GM21423 (cell line): ENCODE data around the gene EEFSEC.

Source experiments
- ATAC-seq: cut with Tn5 transposase; IDR thresholded peaks from one replicate; pipeline ENCODE4 v1.9.1; 2021; ENCODE audit warnings: mild to moderate bottlenecking, moderate library complexity; ENCODE audit not compliant: unreplicated experiment

The EEFSEC gene

GRCh38 chr3:128408012-128408692, 254.9 kb downstream of the EEFSEC start:
- no peak for ATAC-seq

GRCh38 chr3:128408693-128409623, 255.7 kb downstream of the EEFSEC start:
- ATAC-seq = no peak

- no peak for ATAC-seq
These were observed 256.6 kb downstream of the EEFSEC start for GRCh38 chr3:128409624-128410581.

GRCh38 chr3:128410669-128411573, 257.6 kb downstream of the EEFSEC start:
- no peak for ATAC-seq

- no peak for ATAC-seq
These were observed 258.3 kb downstream of the EEFSEC start for GRCh38 chr3:128411574-128412064.

GRCh38 chr3:128412180-128413002, 259.1 kb downstream of the EEFSEC start:
- ATAC-seq = no peak

GRCh38 chr3:128413003-128413370, 259.7 kb downstream of the EEFSEC start:
- no peak for ATAC-seq

- no peak for ATAC-seq
These were observed 260.3 kb downstream of the EEFSEC start for GRCh38 chr3:128413413-128414205.

GRCh38 chr3:128415200-128415772, 262.0 kb downstream of the EEFSEC start:
- ATAC-seq = no peak

GRCh38 chr3:128415773-128416577, 262.7 kb downstream of the EEFSEC start:
- ATAC-seq = no peak

GRCh38 chr3:128416578-128417211, 263.4 kb downstream of the EEFSEC start:
- ATAC-seq = no peak

GRCh38 chr3:128418900-128419299, 265.6 kb downstream of the EEFSEC start:
- no peak for ATAC-seq

- no peak for ATAC-seq
These were observed 266.0 kb downstream of the EEFSEC start for GRCh38 chr3:128419311-128419710.

GRCh38 chr3:128420289-128420688, 267.0 kb downstream of the EEFSEC start:
- ATAC-seq = no peak

GRCh38 chr3:128420720-128421438, 267.6 kb downstream of the EEFSEC start:
- no peak for ATAC-seq

- ATAC-seq = no peak
These were observed 268.2 kb downstream of the EEFSEC start for GRCh38 chr3:128421439-128421836.
